NB4 (cell line): ENCODE data around the gene RIOK1.

Source experiments
- CTCF ChIP-seq: IDR thresholded peaks from one replicate; pipeline ENCODE4 v1.5.1; 2012; ENCODE audit warnings: low read depth, low read length
- POLR2A ChIP-seq: IDR thresholded peaks from 2 replicates; pipeline ENCODE4 v1.6.1; 2011; ENCODE audit warnings: mild to moderate bottlenecking; ENCODE audit not compliant: insufficient read length; ENCODE audit errors: extremely low read depth

GRCh38 chr6:7419065-7419464 is 29.5 kb downstream of the RIOK1 start:
- TF ChIP-seq POLR2A (no peak), CTCF (no peak)
